Neural progenitor cell (in vitro differentiated cells): ENCODE measurements around the gene FRY.

Source experiments
- CTCF ChIP-seq: fragments of 200-600 bp; sonication (generic); IDR thresholded peaks from 2 replicates; pipeline ENCODE4 v1.5.1; 2017; ENCODE audit warnings: antibody characterized with exemption, mild to moderate bottlenecking
- EZH2phosphoT487 ChIP-seq: fragments of 200-600 bp; sonication (generic); IDR thresholded peaks from 2 replicates; pipeline ENCODE4 v1.6.1; 2017; ENCODE audit warnings: antibody characterized with exemption

GRCh38 chr13:32045982-32046785 is 14.6 kb downstream of the FRY start:
- TF ChIP-seq CTCF (no peak), EZH2phosphoT487 (no peak)
